NCI-H524 treated with DMSO at 0.1 percent for 48 hours (cell line): ENCODE measurements around the gene LMNTD1.
"Not testable (repeated sequence)": the region's sequence is repeated elsewhere in the genome, so short reads cannot be mapped to it uniquely, and the experiment has no call there.

Experiments used
- DNase-seq: peaks from one replicate; lab custom pipeline; 2025; lab: John Stamatoyannopoulos, UW

Gene LMNTD1

GRCh38 chr12:25553098-25553497 is at the start of gene LMNTD1:
Gene LMNTD1, minus strand, starts transcription at chr12:25553283. Its CDS starts 324 bp downstream, at chr12:25552959.
- DNase-seq: no peak

GRCh38 chr12:25598956-25599355 is 45.9 kb upstream of the LMNTD1 start:
- DNase-seq: no peak

- DNase-seq: not testable (repeated sequence)
Measured at GRCh38 chr12:25595496-25595895, 42.4 kb upstream of the LMNTD1 start.

DNA sequence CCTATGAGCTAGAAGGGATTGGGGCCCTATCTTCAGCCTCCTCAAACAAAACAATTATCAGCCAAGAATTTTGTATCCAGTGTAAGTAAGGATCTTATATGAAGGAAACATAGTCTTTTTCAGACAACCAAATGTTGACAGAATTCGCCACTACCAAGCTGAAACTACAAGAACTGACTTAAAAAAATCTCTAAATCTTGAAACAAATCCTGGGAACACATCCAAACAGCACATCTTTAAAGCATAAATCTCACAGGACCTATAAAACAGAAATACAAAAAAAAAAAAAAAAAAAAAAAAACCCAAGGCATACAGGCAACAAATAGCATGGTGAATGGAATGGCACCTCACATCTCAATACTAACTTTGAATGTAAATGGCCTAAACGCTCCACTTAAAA is 41.3 kb upstream of the LMNTD1 start:
- no peak for DNase-seq

- DNase-seq: peak; percentile 4
Measured at GRCh38 chr12:25592725-25593495, 39.8 kb upstream of the LMNTD1 start.

- no peak for DNase-seq
Measured at GRCh38 chr12:25591144-25591543, 38.1 kb upstream of the LMNTD1 start.

GRCh38 chr12:25590011-25590721 is 37.1 kb upstream of the LMNTD1 start:
- DNase-seq: no peak

GRCh38 chr12:25587346-25587745 is 34.3 kb upstream of the LMNTD1 start:
- DNase-seq: no peak

GRCh38 chr12:25585662-25586061 is 32.6 kb upstream of the LMNTD1 start:
- DNase-seq: no peak

DNA sequence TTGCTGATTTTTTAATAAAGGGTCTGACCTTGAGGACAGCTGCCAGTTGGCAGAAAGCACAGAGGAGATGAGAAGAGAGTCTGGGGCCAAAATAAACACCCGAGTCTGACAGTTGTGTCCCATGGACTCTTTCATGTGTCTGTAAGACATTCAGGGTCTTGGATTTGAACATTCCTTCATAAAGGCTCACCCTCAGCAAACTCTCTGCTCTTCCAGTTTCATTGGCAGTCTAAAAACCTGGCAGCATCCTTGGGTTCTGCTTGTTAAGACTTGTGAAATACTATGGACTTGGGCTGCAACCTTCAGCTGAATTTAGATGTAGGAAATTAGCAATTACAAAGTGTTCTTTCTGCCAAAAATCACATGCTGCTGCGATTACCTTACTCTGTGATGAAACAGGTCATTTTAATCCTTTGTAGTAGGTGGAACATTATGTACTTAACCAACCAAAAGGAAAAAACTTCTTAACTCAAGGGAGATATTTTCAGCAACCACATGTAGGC is 32.0 kb upstream of the LMNTD1 start:
- no peak for DNase-seq

GRCh38 chr12:25584596-25584995 is 31.5 kb upstream of the LMNTD1 start:
- no peak for DNase-seq

- no peak for DNase-seq
Measured at GRCh38 chr12:25583545-25583944, 30.5 kb upstream of the LMNTD1 start.

- DNase-seq: no peak
Measured at GRCh38 chr12:25581067-25581466, 28.0 kb upstream of the LMNTD1 start.

GRCh38 chr12:25578411-25579143 is 25.5 kb upstream of the LMNTD1 start:
- DNase-seq: no peak

- DNase-seq: no peak
Measured at GRCh38 chr12:25574761-25575160, 21.7 kb upstream of the LMNTD1 start.

DNA sequence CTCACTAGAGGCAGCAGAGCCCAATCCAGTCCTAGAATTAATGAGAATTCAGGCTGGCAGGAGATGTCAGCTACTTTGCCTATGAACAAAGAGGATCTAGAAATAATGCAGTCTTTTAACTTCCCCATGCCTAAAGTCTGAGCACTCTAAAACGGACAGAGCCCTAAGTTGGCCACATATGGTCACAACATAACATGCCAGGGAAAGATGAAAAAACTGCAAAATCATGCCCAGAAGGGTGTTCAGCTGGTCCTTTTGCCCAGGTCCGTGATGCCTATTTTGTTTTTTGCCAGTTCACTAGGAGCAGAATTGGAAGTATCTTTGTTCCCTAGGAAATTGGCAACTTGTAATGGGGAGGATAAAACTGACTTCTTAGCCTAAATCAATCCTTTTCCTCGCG is 20.3 kb upstream of the LMNTD1 start:
- no peak for DNase-seq

DNA sequence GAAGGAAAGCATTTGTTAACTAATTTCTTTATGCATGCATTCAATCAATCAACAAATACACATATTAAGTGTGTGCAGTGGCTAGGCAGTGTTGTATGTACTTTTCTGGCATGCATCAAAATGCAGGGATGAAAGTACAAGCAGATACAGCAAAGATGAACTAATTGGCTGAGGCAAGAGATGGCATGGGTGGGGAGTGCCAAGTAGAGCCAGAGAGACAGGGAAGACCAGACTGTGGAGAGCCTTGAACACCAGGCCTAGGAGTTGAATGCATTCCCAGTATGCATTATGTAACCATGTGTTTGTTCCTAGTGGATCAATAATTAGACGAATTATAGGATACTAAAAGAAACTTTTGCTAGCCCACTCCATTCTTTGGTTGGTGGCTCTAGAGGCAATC is 17.3 kb upstream of the LMNTD1 start:
- no peak for DNase-seq

- DNase-seq: no peak
Measured at GRCh38 chr12:25566202-25566949, 13.3 kb upstream of the LMNTD1 start.

- DNase-seq: no peak
Measured at GRCh38 chr12:25558586-25558985, 5.5 kb upstream of the LMNTD1 start.

DNA sequence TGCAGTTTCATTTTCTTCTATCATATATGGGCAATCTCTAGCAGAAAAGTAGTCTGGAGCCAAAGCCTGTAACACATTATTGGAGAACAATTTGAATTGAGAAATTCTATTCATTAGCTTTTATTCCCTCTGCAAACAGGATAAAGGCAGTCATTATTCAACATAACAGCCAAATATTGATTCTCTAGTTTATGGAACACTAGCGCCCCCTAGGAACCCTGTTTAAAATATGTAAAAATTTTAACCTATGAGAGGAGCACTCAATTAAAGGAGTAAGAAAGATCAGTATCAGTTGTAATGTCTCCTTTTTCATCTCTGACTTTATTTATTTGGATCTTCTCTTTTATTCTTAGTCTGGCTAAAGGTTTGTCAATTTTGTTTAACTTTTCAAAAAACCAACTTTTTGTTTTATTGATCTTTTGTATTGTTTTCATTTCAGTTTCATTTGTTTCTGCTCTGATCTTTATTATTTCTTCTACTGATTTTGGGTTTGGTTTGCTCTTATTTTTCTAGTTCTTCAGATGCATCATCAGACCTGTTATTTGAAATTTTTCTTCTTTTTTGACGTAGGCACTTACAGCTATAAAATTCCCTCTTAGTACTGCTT is 4.8 kb upstream of the LMNTD1 start:
- DNase-seq: peak; percentile 1

DNA sequence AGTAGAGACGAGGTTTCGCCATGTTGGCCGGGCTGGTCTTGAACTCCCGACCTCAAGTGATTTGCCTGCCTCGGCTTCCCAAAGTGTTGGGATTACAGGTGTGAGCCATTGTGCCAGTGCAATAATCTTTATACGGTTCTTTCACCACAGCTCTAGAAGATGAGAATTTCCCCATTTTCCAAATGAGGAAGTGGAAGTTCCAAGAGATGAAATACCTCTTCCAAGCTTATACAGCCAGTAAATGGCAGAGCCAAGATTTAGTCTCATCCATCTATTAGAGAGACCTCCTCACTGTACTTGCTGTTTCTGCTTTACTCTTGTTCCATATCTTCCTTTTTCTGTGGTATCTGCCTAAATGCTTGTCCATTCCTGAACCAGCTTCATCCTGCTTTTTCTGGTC is 3.1 kb upstream of the LMNTD1 start:
- DNase-seq: no peak
